Measurements from ENCODE around the gene FAM53A.

- TF ChIP-seq FOXA1 (IDR thresholded peaks at IDR 0.05) (no peak), SP1 (IDR thresholded peaks at IDR 0.05) (no peak), FOXK2 (IDR thresholded peaks at IDR 0.05) (no peak), NFRKB (IDR thresholded peaks at IDR 0.05) (no peak), CTBP1 (IDR thresholded peaks at IDR 0.05; ENCODE audit: borderline replicate concordance) (peak; percentile 46; the same call in 1 of the 2 replicates), FOXM1 (IDR thresholded peaks at IDR 0.05; ENCODE audit: borderline replicate concordance) (peak; percentile 79; the same call in 1 of the 2 replicates), PKNOX1 (IDR thresholded peaks at IDR 0.05) (no peak), HDGF (IDR thresholded peaks at IDR 0.05; ENCODE audit: borderline replicate concordance) (no peak), BHLHE40 (IDR thresholded peaks at IDR 0.05; ENCODE audit: borderline replicate concordance) (no peak), ELF4 (IDR thresholded peaks at IDR 0.05) (no peak), L3MBTL2 (conservative IDR thresholded peaks at IDR 0.05) (no peak)
Measured at GRCh38 chr4:1721003-1721665, 37.0 kb upstream of the FAM53A start, which contains the start of the genes TACC3 and TMEM129.
